ENCODE results near the gene SNX9.
"Not testable (repeated sequence)": the region's sequence is repeated elsewhere in the genome, so short reads cannot be mapped to it uniquely, and the experiment has no call there.

The SNX9 gene

DNA sequence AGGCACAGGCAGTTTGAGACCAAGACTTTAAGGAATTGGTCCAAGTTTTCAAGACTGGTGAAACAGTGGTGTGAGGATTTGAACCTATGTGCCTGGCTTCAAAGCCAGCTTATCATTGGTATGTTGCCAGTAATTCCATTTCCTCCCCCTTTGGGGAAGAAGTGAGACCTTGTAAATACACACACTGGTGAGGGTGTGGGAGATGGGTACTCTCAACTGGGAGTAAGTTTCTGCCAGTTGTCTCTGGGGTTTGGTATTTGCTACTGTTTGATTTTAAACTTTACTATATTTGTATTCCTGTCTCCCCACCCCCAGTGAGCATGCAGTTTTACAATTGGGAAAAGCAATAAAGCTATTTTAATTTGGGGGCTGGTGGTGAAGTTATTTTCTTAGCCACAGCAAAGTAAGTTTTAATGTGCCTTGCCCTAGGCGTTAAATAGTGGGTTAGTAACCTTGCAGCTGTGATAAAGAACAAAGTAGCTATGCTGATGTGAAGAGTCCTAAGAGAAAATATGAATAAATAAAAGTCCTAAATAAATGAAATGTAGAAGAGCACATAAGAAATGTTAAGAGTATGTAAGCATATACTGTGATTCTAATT is 31.0 kb downstream of the SNX9 start:
- no peak for DNase-seq (ENCODE audit: extremely low read depth in 1 of 2, low read depth in 1 of 2)

DNA sequence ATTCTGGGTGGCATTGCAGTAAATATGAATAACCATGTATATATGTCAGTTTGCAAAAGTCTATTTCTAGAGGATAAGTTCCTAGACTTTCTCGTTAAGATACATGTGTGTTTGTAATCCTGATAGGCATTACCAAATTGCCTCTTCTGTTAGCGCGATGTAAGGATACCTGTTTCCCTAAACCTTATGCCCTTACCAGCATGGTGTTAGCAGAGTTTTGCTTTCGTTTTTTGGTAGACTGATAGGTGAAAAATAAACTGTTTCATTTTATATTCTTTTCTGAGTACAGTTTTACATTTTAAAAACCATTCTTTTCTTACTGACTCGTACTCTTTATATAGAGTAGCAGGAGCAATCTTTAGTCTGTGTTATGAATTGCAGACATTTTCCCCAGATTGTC is 32.3 kb downstream of the SNX9 start:
- no peak for DNase-seq (ENCODE audit: extremely low read depth in 1 of 2, low read depth in 1 of 2)

DNA sequence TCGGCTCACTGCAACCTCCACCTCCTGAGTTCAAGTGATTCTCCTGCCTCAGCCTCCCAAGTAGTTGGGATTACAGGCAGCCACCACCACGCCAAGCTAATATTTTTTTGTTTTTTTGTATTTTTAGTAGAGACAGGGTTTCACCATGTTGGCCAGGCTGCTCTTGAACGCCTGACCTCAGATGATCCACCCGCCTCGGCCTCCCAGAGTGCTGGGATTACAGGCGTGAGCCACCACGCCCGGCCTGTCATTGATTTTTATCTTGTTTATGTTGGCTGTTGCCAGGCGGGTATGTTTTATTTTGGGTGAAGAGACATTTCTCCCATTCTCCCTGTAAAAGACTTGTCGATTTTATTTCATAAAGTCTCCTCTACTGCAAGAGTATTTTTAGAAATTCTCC is 32.8 kb downstream of the SNX9 start:
- DNase-seq (ENCODE audit: extremely low read depth in 1 of 2, low read depth in 1 of 2) = not testable (repeated sequence)

DNA sequence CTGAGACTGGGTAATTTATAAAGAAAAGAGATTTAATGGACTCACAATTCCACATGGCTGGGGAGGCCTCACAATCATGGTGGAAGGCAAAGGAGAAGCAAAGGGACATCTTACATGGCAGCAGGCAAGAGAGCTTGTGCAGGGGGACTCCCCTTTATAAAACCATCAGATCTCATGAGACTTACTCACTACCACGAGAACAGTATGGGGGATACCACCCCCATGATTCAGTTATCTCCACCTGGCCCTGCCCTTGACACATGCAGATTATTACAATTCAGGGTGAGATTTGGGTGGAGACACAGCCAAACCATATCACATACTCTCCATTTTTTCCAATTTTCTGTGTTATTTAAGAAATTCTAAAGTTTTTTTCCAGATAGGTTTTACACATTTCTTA is 35.6 kb downstream of the SNX9 start:
- DNase-seq (ENCODE audit: extremely low read depth in 1 of 2, low read depth in 1 of 2) = not testable (repeated sequence)

DNA sequence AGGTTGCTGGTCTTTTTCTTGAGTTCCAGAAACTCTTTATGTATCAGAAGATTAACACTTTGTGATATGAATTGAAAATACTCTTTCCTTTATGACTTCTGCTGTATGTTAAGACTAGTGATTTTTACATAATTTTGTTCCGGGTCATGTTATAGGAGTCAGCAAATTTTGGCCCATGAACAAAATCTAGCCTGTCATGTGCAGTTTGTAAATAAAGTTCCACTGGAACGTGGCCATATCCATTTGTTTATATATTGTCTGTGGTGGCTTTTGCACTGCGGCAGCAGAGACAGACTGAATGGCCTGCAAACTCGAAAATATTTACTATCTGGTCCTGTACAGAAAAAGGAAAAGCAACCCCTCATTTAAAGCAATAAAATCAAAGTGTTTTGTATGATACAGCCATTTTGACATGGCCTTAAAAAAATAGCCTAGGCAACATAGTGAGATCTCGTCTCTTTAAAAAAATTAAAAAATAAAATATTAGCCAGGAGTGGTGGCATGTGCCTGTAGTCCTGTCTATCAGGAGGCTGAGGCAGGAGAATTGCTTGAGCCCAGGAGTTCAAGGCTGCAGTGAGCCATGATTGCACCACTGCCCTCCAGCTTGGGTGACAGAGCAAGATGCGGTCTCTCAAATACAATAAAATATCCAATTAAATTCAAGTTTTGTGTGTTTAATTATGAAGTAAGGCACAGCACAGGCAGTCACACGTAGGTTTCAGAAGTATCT is 36.9 kb downstream of the SNX9 start:
- no peak for DNase-seq (ENCODE audit: extremely low read depth in 1 of 2, low read depth in 1 of 2)

- no peak for DNase-seq (ENCODE audit: extremely low read depth in 1 of 2, low read depth in 1 of 2)
Measured at GRCh38 chr6:157860505-157860991, 37.5 kb downstream of the SNX9 start.

GRCh38 chr6:157861184-157861583 is 38.1 kb downstream of the SNX9 start:
- DNase-seq (ENCODE audit: extremely low read depth in 1 of 2, low read depth in 1 of 2) = no peak

DNA sequence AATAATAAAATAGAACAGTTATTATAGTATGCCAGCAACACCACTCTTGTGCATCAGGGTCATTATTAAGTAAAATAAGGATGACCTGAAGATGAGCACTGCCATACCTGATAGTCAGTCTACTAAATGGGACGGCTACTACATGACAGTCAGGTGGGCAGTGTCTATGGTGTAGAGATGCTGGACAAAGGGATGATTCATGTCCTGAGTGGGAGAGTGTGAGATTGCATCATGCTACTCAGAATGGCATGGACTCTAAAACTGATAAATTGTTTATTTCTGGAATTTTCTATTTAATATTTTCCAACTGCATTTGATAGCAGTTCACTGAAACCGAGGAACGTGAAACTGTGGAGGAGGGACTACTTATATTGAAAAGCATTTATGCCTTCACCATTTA is 38.8 kb downstream of the SNX9 start:
- no peak for DNase-seq (ENCODE audit: extremely low read depth in 1 of 2, low read depth in 1 of 2)

- no peak for DNase-seq (ENCODE audit: extremely low read depth in 1 of 2, low read depth in 1 of 2)
Measured at GRCh38 chr6:157862706-157863105, 39.7 kb downstream of the SNX9 start.

DNA sequence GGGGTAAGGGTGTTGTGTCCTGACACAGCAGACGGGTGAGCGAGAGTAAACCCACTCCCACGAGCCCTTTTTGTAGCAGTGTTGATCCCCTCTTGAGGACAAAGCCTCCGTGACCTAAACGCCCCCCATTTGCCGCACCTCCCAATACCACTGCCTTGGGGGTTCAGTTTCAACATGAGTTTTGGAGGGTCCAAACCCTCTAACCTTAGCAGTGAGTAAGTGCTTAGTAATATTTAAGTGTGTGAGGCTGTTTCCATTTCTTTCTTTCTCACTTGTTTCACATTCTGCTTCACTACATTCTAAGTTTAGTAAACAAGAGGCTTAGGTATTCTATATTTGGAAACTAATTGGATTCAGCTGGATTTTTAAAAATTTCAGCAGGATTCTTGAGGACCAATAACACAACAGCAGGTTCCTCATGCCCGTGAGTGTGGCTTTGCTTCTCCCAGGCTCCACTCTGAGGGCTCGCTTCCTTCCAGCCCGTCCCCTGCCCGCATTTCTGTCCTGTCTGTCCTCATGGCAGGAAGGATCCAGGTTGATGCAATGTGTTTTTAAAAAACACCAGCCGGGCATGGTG is 41.2 kb downstream of the SNX9 start:
- no peak for DNase-seq (ENCODE audit: extremely low read depth in 1 of 2, low read depth in 1 of 2)

- DNase-seq (ENCODE audit: extremely low read depth in 1 of 2, low read depth in 1 of 2) = no peak
Measured at GRCh38 chr6:157865249-157865648, 42.2 kb downstream of the SNX9 start.

DNA sequence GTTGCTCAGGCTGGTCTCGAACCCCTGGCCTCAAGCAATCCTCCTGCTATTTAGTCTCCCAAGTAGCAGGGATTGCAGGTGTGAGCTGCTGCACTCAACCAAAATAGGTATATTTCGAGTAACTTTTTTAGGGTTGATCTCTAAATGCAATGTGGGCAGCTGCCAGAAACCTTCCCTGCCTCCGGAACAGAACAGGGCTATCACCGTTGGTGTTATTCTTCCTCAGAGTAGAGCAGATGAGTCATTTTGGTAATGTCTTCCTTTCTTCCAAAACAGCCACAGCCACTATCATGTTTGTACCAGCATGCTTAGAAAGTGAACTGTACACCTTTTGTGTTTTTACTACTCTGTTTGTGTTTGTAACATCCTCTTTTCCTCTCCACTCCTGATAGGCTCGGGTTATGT is 44.1 kb downstream of the SNX9 start:
- no peak for DNase-seq (ENCODE audit: extremely low read depth in 1 of 2, low read depth in 1 of 2)

- no peak for DNase-seq (ENCODE audit: extremely low read depth in 1 of 2, low read depth in 1 of 2)
Measured at GRCh38 chr6:157867981-157868380, 44.9 kb downstream of the SNX9 start.

- DNase-seq (ENCODE audit: extremely low read depth in 1 of 2, low read depth in 1 of 2) = no peak
Measured at GRCh38 chr6:157868835-157869234, 45.8 kb downstream of the SNX9 start.

GRCh38 chr6:157869673-157870302 is 46.7 kb downstream of the SNX9 start:
- no peak for DNase-seq (ENCODE audit: extremely low read depth in 1 of 2, low read depth in 1 of 2)

- peak; percentile 61 to 77 for DNase-seq (ENCODE audit: extremely low read depth in 1 of 2, low read depth in 1 of 2)
Measured at GRCh38 chr6:157873735-157874344, 50.8 kb downstream of the SNX9 start.

GRCh38 chr6:157877149-157877548 is 54.1 kb downstream of the SNX9 start:
- DNase-seq (ENCODE audit: extremely low read depth in 1 of 2, low read depth in 1 of 2) = no peak

GRCh38 chr6:157877573-157878438 is 54.8 kb downstream of the SNX9 start:
- no peak for DNase-seq (ENCODE audit: extremely low read depth in 1 of 2, low read depth in 1 of 2)

GRCh38 chr6:157879034-157879872 is 56.2 kb downstream of the SNX9 start:
- no peak for DNase-seq (ENCODE audit: extremely low read depth in 1 of 2, low read depth in 1 of 2)

- no peak for DNase-seq (ENCODE audit: extremely low read depth in 1 of 2, low read depth in 1 of 2)
Measured at GRCh38 chr6:157879873-157880254, 56.8 kb downstream of the SNX9 start.
